ENCODE data around the gene MRPS22. TPM values are rescaled to one million over a fixed set of nuclear protein-coding genes. Genes with fewer than 3 reads are reported as not detected.
"Not testable (repeated sequence)": the region's sequence is repeated elsewhere in the genome, so short reads cannot be mapped to it uniquely, and the experiment has no call there.

The MRPS22 gene
- total RNA-seq, 1 experiment from 2014 or later = 95.3 TPM

DNA sequence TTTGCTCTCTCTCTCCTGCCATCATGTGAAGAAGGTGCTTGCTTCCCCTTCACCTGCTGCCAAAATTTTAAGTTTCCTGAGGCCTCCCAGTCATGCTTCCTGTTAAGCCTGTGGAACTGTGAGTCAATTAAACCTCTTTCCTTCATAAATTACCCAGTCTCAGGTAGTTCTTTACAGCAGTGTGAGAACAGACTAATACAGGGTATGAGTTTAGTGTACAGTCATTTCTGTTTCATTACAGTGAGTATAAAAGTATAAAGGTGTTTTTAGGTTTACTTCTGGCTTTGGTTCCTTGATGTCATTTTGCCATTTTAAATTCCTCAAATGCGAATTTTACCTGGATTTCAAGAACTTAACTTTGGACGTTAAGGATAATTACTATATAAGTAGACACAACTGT, 38.5 kb downstream of the MRPS22 start:
- H3K27me3 ChIP-seq = not testable (repeated sequence)
- peaks cover 44% of the 10 kb centered on the region for H3K36me3 ChIP-seq

DNA sequence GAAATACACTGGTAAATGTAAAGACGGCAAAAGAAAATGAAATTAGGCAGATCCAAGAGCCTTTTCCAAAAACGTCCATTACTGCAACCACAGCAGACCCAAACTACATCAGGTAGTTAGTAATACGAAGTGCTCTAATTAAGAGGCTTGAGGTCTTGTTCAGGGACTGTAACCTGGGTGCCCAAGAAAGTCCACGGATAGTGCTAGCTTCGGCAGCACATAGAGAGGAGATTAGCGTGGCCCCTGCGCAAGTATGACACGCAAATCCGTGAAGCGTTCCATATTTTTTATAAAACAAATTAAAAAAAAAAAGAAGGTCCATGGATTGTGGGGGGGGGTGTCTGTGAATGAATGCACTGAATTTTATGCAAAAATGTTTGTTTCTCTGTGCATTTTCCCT, 44.3 kb downstream of the MRPS22 start:
- Histone ChIP-seq H3K27ac (no peak overlapping the region), H3K4me1 (no peaks in the 10 kb centered on the region), H3K27me3 (no peaks in the 10 kb centered on the region), H3K36me3 (peaks cover 4% of the 10 kb centered on the region), H3K9me3 (replicated peaks) (no peaks in the 10 kb centered on the region), H3K4me3 (no peak overlapping the region)
- DNase-seq = no peak

More for the DNA sequence above, 38.5 kb downstream of the MRPS22 start:
- not testable (repeated sequence) for H3K9me3 ChIP-seq (replicated peaks); H3K4me3 ChIP-seq; H3K27ac ChIP-seq; DNase-seq; H3K4me1 ChIP-seq

DNA sequence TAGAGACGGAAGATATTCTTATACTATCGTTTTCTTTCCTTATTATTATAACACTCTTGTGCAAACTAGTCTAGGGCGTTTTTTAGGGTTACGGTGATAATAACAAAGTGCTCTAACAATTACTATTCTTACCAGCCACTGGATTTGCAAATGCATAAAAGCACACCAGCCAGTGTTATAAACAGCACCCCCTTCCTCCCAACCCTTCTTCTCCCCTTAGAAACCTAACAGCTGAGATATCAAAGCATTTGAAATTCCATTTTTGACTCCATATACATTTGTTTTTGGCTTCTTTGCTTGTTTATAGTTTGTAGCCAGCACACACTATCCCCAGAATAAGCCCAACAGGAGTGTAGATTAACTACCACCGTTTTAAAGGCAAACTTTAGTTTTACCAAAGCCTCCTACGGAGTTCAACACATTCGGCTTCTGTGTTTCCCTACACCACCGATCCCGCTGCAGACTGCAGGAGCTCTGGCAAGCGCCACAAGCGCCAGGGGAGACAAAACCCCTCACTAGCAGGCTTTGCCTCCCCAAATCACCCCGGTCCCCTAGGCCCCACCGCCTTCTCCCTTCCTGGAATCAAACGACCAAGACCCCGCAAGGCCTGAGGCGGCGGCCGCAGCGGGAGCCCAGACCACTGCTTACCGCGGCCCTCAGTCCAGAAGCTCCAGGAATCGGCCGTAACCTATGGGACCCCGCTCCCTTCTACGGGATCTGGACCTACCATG, 45.2 kb downstream of the MRPS22 start:
- DNase-seq = no peak
- peak overlapping the region; percentile 87 for H3K4me3 ChIP-seq
- H3K36me3 ChIP-seq = no peaks in the 10 kb centered on the region
- H3K4me1 ChIP-seq = no peaks in the 10 kb centered on the region
- H3K27ac ChIP-seq = peak overlapping the region; percentile 74
- H3K9me3 ChIP-seq (replicated peaks) = no peaks in the 10 kb centered on the region
- H3K27me3 ChIP-seq = no peaks in the 10 kb centered on the region

DNA sequence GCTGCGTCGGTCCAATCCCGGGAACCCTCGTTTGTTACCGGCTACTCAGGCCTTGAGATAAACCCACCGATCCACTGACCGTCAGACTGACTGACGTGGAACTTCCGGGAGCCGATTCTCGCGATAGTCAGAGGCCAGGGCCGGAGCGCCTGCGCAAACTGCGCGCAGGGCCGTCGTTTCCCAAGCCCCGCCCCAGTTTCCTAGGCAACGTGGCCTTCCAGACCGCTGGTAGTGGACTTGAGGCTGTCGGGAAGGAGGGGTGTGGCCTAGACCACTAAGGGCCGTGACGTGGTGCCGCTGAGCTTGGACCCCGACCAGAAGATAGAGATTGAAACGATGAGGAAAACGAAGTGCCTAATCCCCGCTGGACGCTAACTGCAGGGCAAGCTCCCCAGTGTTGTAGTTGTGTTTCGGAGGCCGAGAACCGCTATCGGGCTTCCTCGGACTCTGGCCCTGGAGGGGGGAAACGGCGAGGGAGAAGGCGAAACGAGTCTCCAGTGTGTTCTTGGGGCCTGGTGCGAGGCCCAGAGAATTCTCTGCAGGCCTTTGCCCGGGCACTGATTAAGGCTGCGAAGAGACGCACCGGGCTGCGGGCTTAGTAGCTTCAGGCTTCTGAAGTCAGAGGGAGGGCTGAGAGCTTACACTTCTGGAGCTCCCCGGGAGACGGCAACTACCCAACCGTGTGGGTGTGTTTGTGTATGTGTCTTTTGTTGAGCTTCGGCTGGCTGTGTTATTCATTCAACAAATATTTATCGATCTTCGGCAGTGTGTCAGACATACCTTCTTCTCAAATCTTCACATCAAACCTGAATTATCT, 45.9 kb downstream of the MRPS22 start, which contains the start of gene COPB2:
TSS of gene COPB2 (minus strand) at position 96 of the 817 bp plus-strand sequence. CDS start 97 bp downstream, outside the sequence.
- no peaks in the 10 kb centered on the region for H3K9me3 ChIP-seq (replicated peaks)
- H3K4me1 ChIP-seq = no peaks in the 10 kb centered on the region
- peak within 1 kb of the TSS; percentile 74 for H3K27ac ChIP-seq
- DNase-seq = peak; percentile 100
- no peaks in the 10 kb centered on the region for H3K27me3 ChIP-seq
- peak within 1 kb of the TSS; percentile 87 for H3K4me3 ChIP-seq
- H3K36me3 ChIP-seq = no peaks in the 10 kb centered on the region

DNA sequence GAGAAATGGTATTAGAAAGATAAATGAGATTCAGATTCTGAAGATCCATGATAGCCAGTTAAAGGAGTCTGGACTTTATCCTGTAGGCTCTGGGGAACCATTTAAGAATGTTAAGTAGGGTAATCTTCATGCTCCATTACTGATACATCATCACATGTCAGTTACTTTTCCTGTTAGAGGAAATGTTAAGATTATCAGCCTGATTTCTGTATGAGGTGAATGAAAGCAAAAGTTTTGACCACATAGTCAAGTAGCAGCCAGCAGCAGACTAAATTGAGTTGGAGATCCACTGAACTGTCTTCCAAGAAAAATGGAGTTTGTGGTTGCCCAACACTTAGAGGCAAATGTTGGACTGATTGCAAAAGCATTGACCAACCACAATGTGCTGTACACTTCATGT, 50.3 kb downstream of the MRPS22 start:
- H3K4me1 ChIP-seq = no peaks in the 10 kb centered on the region
- H3K27ac ChIP-seq = no peak overlapping the region
- H3K27me3 ChIP-seq = no peaks in the 10 kb centered on the region
- H3K4me3 ChIP-seq = no peak overlapping the region
- H3K36me3 ChIP-seq = no peaks in the 10 kb centered on the region
- no peak for DNase-seq
- H3K9me3 ChIP-seq (replicated peaks) = no peaks in the 10 kb centered on the region

DNA sequence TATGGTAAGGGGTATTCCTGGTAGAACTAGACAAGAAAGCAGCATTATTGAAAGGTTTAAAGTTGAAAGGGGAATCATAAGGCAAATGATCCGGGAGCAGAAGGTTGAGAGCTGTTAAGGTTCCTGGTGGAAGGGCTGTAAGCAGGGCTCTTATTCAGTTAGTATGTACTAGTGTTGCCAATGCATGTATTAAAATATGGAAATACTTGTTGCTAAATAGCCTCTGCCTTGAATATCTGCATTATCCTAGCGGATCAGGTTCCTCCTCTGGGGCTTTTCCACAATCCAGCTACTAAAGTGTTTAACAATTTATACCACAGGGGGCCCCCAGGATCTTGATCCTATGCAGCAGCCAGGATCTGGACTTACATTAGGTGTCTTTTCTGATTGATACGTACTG, 52.9 kb downstream of the MRPS22 start:
- DNase-seq = no peak
- no peaks in the 10 kb centered on the region for H3K36me3 ChIP-seq

DNA sequence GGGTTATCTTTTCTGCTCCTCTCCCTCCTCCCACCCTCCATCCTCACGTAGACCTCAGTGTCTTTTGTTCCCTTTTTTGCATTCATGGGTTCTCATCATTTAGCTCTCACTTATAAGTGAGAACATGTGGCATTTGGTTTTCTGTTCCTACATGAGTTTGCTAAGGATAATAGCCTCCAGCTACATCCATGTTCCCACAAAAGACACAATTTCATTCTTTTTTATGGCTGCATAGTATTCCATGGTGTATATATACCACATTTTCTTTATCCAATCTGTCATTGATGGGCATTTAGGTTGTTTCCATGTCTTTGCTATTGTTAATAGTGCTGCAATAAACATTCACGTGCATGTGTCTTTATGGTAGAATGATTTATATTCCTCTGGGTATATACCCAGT, 57.3 kb downstream of the MRPS22 start:
- not testable (repeated sequence) for H3K9me3 ChIP-seq (replicated peaks); DNase-seq; H3K27me3 ChIP-seq; H3K4me3 ChIP-seq; H3K36me3 ChIP-seq; H3K4me1 ChIP-seq; H3K27ac ChIP-seq

More for the DNA sequence above, 52.9 kb downstream of the MRPS22 start:
- Histone ChIP-seq H3K4me1 (no peaks in the 10 kb centered on the region), H3K4me3 (no peak overlapping the region), H3K27me3 (no peaks in the 10 kb centered on the region), H3K27ac (no peak overlapping the region), H3K9me3 (replicated peaks) (peaks cover 4% of the 10 kb centered on the region)

Other genes starting within 250 kb of the MRPS22 start
- 156 and 165 TPM in 2 replicates for gene COPB2, start 45.6 kb downstream of the MRPS22 start, total RNA-seq (2014; rRNA removed; shearing (Covaris generic))
- not detected in 2 replicates for gene RBP2, start 132.5 kb downstream of the MRPS22 start, total RNA-seq (2014; rRNA removed; shearing (Covaris generic))
- 839 and 902 TPM in 2 replicates for gene RBP1, start 195.7 kb downstream of the MRPS22 start, total RNA-seq (2014; rRNA removed; shearing (Covaris generic))